K562 (cell line): ENCODE measurements around the gene ANKRD44. TPM values are rescaled to one million over a fixed set of nuclear protein-coding genes. Genes with fewer than 3 reads are reported as not detected.

Experiments
- ATAC-seq: fragments of 200-7000 bp; cut with Tn5 transposase; 3 replicates; pipeline ENCODE4 v1.9.1; 2020; ENCODE audit warnings: moderate library complexity
- BruUV-seq: library from RNA; stranded (reverse); fragments of 400-500 nt; replicated peaks from 2 replicates; lab custom pipeline; 2021; lab: Mats Ljungman, UMichigan
- CTCF ChIA-PET: fragments of 300-600 bp; formaldehyde crosslinking; extraction: SDS; loops from one replicate; lab custom pipeline; 2021; ENCODE audit warnings: low intra/inter-chr PET ratio; lab: Yijun Ruan, JAX
- POLR2A ChIA-PET: fragments of 300-600, 350-650 bp; sonication (Branson Sonifier 250); formaldehyde crosslinking; extraction: SDS; loops from one replicate; lab custom pipeline; 2021; ENCODE audit warnings: antibody characterized with exemption, inconsistent platforms; lab: Yijun Ruan, JAX
- DNase-seq, 4 experiments: peaks; one replicate each; pipeline versions ENCODE4 v3.0.0 to v3.0.0-alpha.2; 2011 to 2018; ENCODE audit warnings: low spot score in 3 of 4, mixed read lengths in 3 of 4; ENCODE audit errors: extremely low read depth in 1 of 4
- FAIRE-seq: peaks from 2 replicates; lab custom pipeline; 2011; peaks lifted over from hg19 to GRCh38; lab: Jason Lieb, UNC
- H2AFZ ChIP-seq: 2 replicates; pipeline ENCODE4 v1.6.0; 2011; ENCODE audit warnings: low read depth, low read length, control low read depth, inconsistent platforms
- H3K27ac ChIP-seq: fragments of 200-600 bp; 3 replicates; pipeline ENCODE4 v1.8.0; 2011; ENCODE audit warnings: low read depth, mild to moderate bottlenecking, control low read depth, inconsistent platforms, low read length, moderate library complexity, mixed read lengths; ENCODE audit errors: extremely low read depth
- H3K27me3 ChIP-seq, 2 experiments: fragments of 300-600 bp in 1 of 2; 2 replicates in 1 of 2; 3 replicates in 1 of 2; pipeline versions ENCODE4 v1.6.0 to v1.8.0; 2011; ENCODE audit warnings: inconsistent platforms in 2 of 2, low read length in 2 of 2, mild to moderate bottlenecking in 1 of 2, mixed read lengths in 1 of 2, moderate library complexity in 1 of 2; ENCODE audit not compliant: control insufficient read depth in 2 of 2, insufficient read depth in 2 of 2
- H3K36me3 ChIP-seq: fragments of 300-600 bp; 3 replicates; pipeline ENCODE4 v1.8.0; 2011; ENCODE audit warnings: mild to moderate bottlenecking, low read length, inconsistent platforms; ENCODE audit not compliant: control insufficient read depth, insufficient read depth
- H3K4me1 ChIP-seq, 2 experiments: fragments of 200-600 bp in 1 of 2; replicated peaks in 1 of 2; 2 replicates in 1 of 2; 3 replicates in 1 of 2; pipeline versions ENCODE4 v1.5.1 to v1.8.0; 2011; ENCODE audit warnings: inconsistent platforms in 2 of 2, low read length in 2 of 2, mild to moderate bottlenecking in 1 of 2, mixed read lengths in 1 of 2, moderate library complexity in 1 of 2; ENCODE audit not compliant: control insufficient read depth in 2 of 2, insufficient read depth in 2 of 2
- H3K4me2 ChIP-seq: 2 replicates; pipeline ENCODE4 v1.6.1; 2011; ENCODE audit warnings: low read length, control low read depth, inconsistent platforms, mixed read lengths; ENCODE audit not compliant: insufficient read depth
- H3K4me3 ChIP-seq: fragments of 200-600 bp; sonication (generic), shearing (Covaris generic); 2 replicates; pipeline ENCODE4 v1.5.1; 2016; ENCODE audit warnings: control low read depth, inconsistent platforms
- H3K79me2 ChIP-seq: fragments of 200-600 bp; 3 replicates; pipeline ENCODE4 v1.8.0; 2011; ENCODE audit warnings: low read length, inconsistent platforms; ENCODE audit not compliant: control insufficient read depth, insufficient read depth
- H3K9ac ChIP-seq, 2 experiments: 2 replicates each; pipeline versions ENCODE4 v1.6.0 to v1.6.1; 2011; ENCODE audit warnings: low read depth in 2 of 2, low read length in 2 of 2, control low read depth in 1 of 2, inconsistent platforms in 1 of 2, mild to moderate bottlenecking in 1 of 2, mixed read lengths in 1 of 2; ENCODE audit not compliant: insufficient read depth in 1 of 2
- H3K9me1 ChIP-seq: one replicate; pipeline ENCODE4 v1.6.0; 2011; ENCODE audit warnings: inconsistent platforms, mild to moderate bottlenecking, low read length, moderate library complexity; ENCODE audit not compliant: control insufficient read depth, insufficient read depth
- H3K9me3 ChIP-seq: replicated peaks from 2 replicates; pipeline ENCODE4 v1.5.1; 2011; ENCODE audit warnings: low read depth, low read length, inconsistent platforms; ENCODE audit not compliant: control insufficient read depth, insufficient read depth
- H4K20me1 ChIP-seq: replicated peaks from 2 replicates; pipeline ENCODE4 v1.6.1; 2011; ENCODE audit warnings: low read length, inconsistent platforms, mixed read lengths; ENCODE audit not compliant: control insufficient read depth, insufficient read depth
- BDP1 ChIP-seq: IDR thresholded peaks from 3 replicates; pipeline ENCODE4 v1.6.1; 2011; ENCODE audit not compliant: insufficient read length, insufficient read depth
- CTBP1 ChIP-seq: fragments of 450-650 bp; IDR thresholded peaks from 2 replicates; pipeline ENCODE4 v1.6.1; 2016; ENCODE audit warnings: borderline replicate concordance
- GATA2 ChIP-seq: sonication (generic); formaldehyde crosslinking; IDR thresholded peaks from 2 replicates; pipeline ENCODE4 v1.4.0; 2020; ENCODE audit warnings: mild to moderate bottlenecking, missing genetic modification reagents
- PHB ChIP-seq: fragments of 250-450 bp; sonication (Bioruptor Pico); IDR thresholded peaks from 2 replicates; pipeline ENCODE4 v1.5.0; 2021
- RBFOX2 ChIP-seq: fragments of 200-400 bp; formaldehyde crosslinking; IDR thresholded peaks from 2 replicates; pipeline ENCODE4 v1.6.1; 2017; ENCODE audit warnings: low read depth, mild to moderate bottlenecking, low read length, moderate library complexity
- ZFP36 ChIP-seq: fragments of 150-350 bp; IDR thresholded peaks from 2 replicates; pipeline ENCODE4 v1.6.1; 2018; ENCODE audit warnings: low read length, low read depth; ENCODE audit not compliant: partially characterized antibody
- ZNF444 ChIP-seq: fragments of 250-450 bp; sonication (Bioruptor Pico); IDR thresholded peaks from 2 replicates; pipeline ENCODE4 v1.4.0; 2020; ENCODE audit warnings: mild to moderate bottlenecking, moderate library complexity
- ZSCAN32 ChIP-seq: fragments of 450-650 bp; formaldehyde crosslinking; IDR thresholded peaks from 2 replicates; pipeline ENCODE4 v1.4.0; 2020; ENCODE audit warnings: mild to moderate bottlenecking, moderate library complexity
- WGBS: fragments of 100-300 bp; shearing (Covaris generic); methylation state at CpG from one replicate; pipeline ENCODE4 v1.1.6; 2016; ENCODE audit warnings: low coverage, mixed read lengths; ENCODE audit not compliant: insufficient coverage; ENCODE audit errors: missing lambda C conversion rate; 5-methylcytosine and 5-hydroxymethylcytosine counted together
- in situ Hi-C: fragments of 300-500 bp; cut with MboI; formaldehyde crosslinking; loops from 4 replicates; pipeline ENCODE4 v1.15.0; 2018; ENCODE audit warnings: inconsistent platforms, mixed read lengths
- intact Hi-C: fragments of 100-400 bp; cut with micrococcal nuclease; formaldehyde crosslinking; loops from 2 replicates; pipeline ENCODE4 v1.14.2; 2022
- polyA plus RNA-seq, 8 experiments: library from polyadenylated mRNA; depleted of rRNA in 4 of 8; stranded (reverse) in 5 of 8; unstranded in 3 of 8; fragments of >200 nt; fragmentation: Nextera tagmentation in 2 of 8; fragmentation: Illumina TruSeq in 1 of 8; extraction: Ambion mirVana in 2 of 8; extraction: Trizol in 1 of 8; gene quantifications; 2 replicates each; pipeline versions ENCODE4 v1.2.1 to v1.2.3, GENCODE V29; 2011 to 2014; ENCODE audit warnings: inconsistent platforms in 1 of 8, missing spikeins in 1 of 8
- total RNA-seq, 7 experiments: library from RNA; depleted of rRNA in 6 of 7; stranded (reverse); fragments of >200 nt in 6 of 7; fragmentation: Illumina TruSeq in 2 of 7; extraction: Trizol in 2 of 7; gene quantifications; 2 replicates each; pipeline versions ENCODE4 v1.2.1 to v1.2.3, GENCODE V29; 2011 to 2021; ENCODE audit warnings: low replicate concordance in 1 of 7
- TF ChIP-seq, protein P1 (sequence below): sonication (generic); formaldehyde crosslinking; IDR thresholded peaks from 2 replicates; pipeline ENCODE4 v1.8.1; 2023; ENCODE audit warnings: mild to moderate bottlenecking, missing genetic modification reagents
- TF ChIP-seq, protein P2 (sequence below), 2 experiments: fragments of 450-650 bp; IDR thresholded peaks; 2 replicates each; pipeline ENCODE4 v1.6.1; 2016

ANKRD44 gene
- total and polyA plus RNA-seq, 9 of the 15 experiments (the other 6 are each of a cell fraction or from before 2014, with no cell fraction given) = 0.03 to 0.64 (median 0.07) TPM; not detected in 3

DNA sequence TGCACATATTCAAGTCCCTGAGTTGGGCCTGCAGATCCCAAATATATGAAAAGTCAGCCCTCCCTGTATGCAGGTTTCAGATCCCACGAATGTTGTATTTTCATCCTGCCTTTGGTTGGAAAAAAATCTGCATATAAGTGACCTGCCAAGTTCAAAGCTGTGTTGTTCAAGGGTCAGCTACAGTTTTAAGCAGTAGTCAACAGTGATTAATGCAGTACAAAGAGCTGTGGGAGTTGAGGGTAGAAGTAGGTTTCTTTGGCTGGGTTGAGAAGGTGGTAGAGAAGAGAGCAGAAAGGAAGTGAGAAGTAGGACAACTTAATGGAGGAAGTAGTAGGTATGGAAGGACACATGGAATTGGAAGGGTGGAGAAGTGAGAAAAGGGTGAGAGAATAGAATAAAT, 127.9 kb downstream of the ANKRD44 start:
- Histone ChIP-seq H3K27me3 (no peaks in the 10 kb centered on the region), H3K9me3 (no peaks in the 10 kb centered on the region), H4K20me1 (no peaks in the 10 kb centered on the region), H3K9me1 (no peaks in the 10 kb centered on the region), H2AFZ (no peak overlapping the region), H3K4me3 (no peak overlapping the region), H3K36me3 (no peaks in the 10 kb centered on the region), H3K4me2 (no peak overlapping the region), H3K79me2 (no peaks in the 10 kb centered on the region), H3K4me1 (no peaks in the 10 kb centered on the region), H3K27ac (no peak overlapping the region)
- 0% methylated on average over 1 of the region's 1 CpG for WGBS
- no peak for ATAC-seq
- no peak for DNase-seq
- POLR2A ChIA-PET = no interaction called here
- no peak for FAIRE-seq
- in situ Hi-C loops (no loop called here), intact Hi-C loops (no loop called here)
- TF ChIP-seq, protein P1, sequence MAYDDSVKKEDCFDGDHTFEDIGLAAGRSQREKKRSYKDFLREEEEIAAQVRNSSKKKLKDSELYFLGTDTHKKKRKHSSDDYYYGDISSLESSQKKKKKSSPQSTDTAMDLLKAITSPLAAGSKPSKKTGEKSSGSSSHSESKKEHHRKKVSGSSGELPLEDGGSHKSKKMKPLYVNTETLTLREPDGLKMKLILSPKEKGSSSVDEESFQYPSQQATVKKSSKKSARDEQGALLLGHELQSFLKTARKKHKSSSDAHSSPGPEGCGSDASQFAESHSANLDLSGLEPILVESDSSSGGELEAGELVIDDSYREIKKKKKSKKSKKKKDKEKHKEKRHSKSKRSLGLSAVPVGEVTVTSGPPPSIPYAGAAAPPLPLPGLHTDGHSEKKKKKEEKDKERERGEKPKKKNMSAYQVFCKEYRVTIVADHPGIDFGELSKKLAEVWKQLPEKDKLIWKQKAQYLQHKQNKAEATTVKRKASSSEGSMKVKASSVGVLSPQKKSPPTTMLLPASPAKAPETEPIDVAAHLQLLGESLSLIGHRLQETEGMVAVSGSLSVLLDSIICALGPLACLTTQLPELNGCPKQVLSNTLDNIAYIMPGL (CRISPR knock-in tag) = no peak
- no peak for TF ChIP-seq PHB (CRISPR knock-in tag)
- no peak for TF ChIP-seq GATA2 (CRISPR knock-in tag)
- TF ChIP-seq ZFP36 = no peak
- TF ChIP-seq BDP1 = no peak
- no peak for TF ChIP-seq RBFOX2
- no peak for TF ChIP-seq CTBP1
- no peak for TF ChIP-seq ZSCAN32 (CRISPR knock-in tag)
- TF ChIP-seq ZNF444 = no peak
- TF ChIP-seq, protein P2, sequence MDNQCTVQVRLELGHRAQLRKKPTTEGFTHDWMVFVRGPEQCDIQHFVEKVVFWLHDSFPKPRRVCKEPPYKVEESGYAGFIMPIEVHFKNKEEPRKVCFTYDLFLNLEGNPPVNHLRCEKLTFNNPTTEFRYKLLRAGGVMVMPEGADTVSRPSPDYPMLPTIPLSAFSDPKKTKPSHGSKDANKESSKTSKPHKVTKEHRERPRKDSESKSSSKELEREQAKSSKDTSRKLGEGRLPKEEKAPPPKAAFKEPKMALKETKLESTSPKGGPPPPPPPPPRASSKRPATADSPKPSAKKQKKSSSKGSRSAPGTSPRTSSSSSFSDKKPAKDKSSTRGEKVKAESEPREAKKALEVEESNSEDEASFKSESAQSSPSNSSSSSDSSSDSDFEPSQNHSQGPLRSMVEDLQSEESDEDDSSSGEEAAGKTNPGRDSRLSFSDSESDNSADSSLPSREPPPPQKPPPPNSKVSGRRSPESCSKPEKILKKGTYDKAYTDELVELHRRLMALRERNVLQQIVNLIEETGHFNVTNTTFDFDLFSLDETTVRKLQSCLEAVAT (IDR thresholded peaks at IDR 0.05) = no peak
- TF ChIP-seq, all 486 proteins: peak for 0
- CTCF ChIA-PET = no interaction called here
- no TSS peak for BruUV-seq
- H3K9ac ChIP-seq = no peak overlapping the region
